SK-N-SH (cell line): ENCODE data around the gene MLXIP.

Source experiments
- CHD2 ChIP-seq: fragments of 150-350 bp; IDR thresholded peaks from 2 replicates; pipeline ENCODE4 v1.6.1; 2018; ENCODE audit warnings: low read length; ENCODE audit not compliant: partially characterized antibody
- CTCF ChIP-seq: fragments of 200-600 bp; sonication (generic); IDR thresholded peaks from 2 replicates; pipeline ENCODE4 v1.6.1; 2017; ENCODE audit warnings: antibody characterized with exemption, mild to moderate bottlenecking, moderate library complexity
- ELF1 ChIP-seq: IDR thresholded peaks from 2 replicates; pipeline ENCODE4 v1.4.0; 2012
- FOXM1 ChIP-seq: IDR thresholded peaks from 2 replicates; pipeline ENCODE4 v1.4.0; 2012; ENCODE audit warnings: low read depth, mild to moderate bottlenecking
- MXI1 ChIP-seq: IDR thresholded peaks from 2 replicates; pipeline ENCODE4 v1.6.1; 2012; ENCODE audit warnings: mild to moderate bottlenecking, low read depth, low read length, improper control_type of control experiment
- POLR2AphosphoS5 ChIP-seq: IDR thresholded peaks from 2 replicates; pipeline ENCODE4 v1.6.1; 2012; ENCODE audit warnings: low read depth, low read length
- RXRA ChIP-seq: IDR thresholded peaks from 2 replicates; pipeline ENCODE4 v1.4.0; 2012; ENCODE audit warnings: low read depth, mild to moderate bottlenecking, borderline replicate concordance
- SIN3A ChIP-seq: IDR thresholded peaks from 2 replicates; pipeline ENCODE4 v1.6.1; 2012; ENCODE audit warnings: low read depth, mild to moderate bottlenecking, low read length, moderate library complexity, borderline replicate concordance
- TAF1 ChIP-seq: IDR thresholded peaks from 2 replicates; pipeline ENCODE4 v1.6.1; 2012; ENCODE audit warnings: low read depth, mild to moderate bottlenecking, low read length, moderate library complexity, borderline replicate concordance
- TEAD4 ChIP-seq: IDR thresholded peaks from 2 replicates; pipeline ENCODE4 v1.4.0; 2012; ENCODE audit warnings: mild to moderate bottlenecking, borderline replicate concordance; ENCODE audit not compliant: insufficient read depth
- USF2 ChIP-seq: fragments of 150-350 bp; IDR thresholded peaks from 2 replicates; pipeline ENCODE4 v1.6.1; 2017; ENCODE audit warnings: antibody characterized with exemption, low read length, low read depth, borderline replicate concordance

GRCh38 chr12:122061253-122061652, 17.3 kb upstream of the MLXIP start:
- TF ChIP-seq FOXM1: no peak
- no peak for TF ChIP-seq CHD2
- no peak for TF ChIP-seq CTCF
- TF ChIP-seq TAF1: no peak
- no peak for TF ChIP-seq SIN3A
- no peak for TF ChIP-seq POLR2AphosphoS5
- no peak for TF ChIP-seq USF2
- TF ChIP-seq RXRA: no peak
- TF ChIP-seq TEAD4: no peak
- TF ChIP-seq MXI1: no peak
- no peak for TF ChIP-seq ELF1
